Caco-2 (cell line): ENCODE data around the gene TSN. TPM values are rescaled to one million over a fixed set of nuclear protein-coding genes. Genes with fewer than 3 reads are reported as not detected.

Experiments
- BruUV-seq: library from RNA; stranded (reverse); fragments of 400-500 nt; replicated peaks from 2 replicates; lab custom pipeline; 2021; lab: Mats Ljungman, UMichigan
- CTCF ChIA-PET: fragments of 300-600 bp; sonication (Branson Sonifier 250); formaldehyde crosslinking; loops from one replicate; lab custom pipeline; 2022; ENCODE audit warnings: antibody characterized with exemption; lab: Charles Lee
- POLR2A ChIA-PET: fragments of 300-600 bp; sonication (Branson Sonifier 250); formaldehyde crosslinking; loops from one replicate; lab custom pipeline; 2022; ENCODE audit warnings: antibody characterized with exemption; lab: Charles Lee
- DNase-seq, 2 experiments: peaks; one replicate each; pipeline versions ENCODE4 v3.0.0 to v3.0.0-alpha.2; 2020 to 2022
- H3K27me3 ChIP-seq: replicated peaks from 2 replicates; pipeline ENCODE4 v1.6.0; 2011; ENCODE audit warnings: low read length; ENCODE audit not compliant: control insufficient read depth, insufficient read depth
- H3K36me3 ChIP-seq: 2 replicates; pipeline ENCODE4 v1.5.1; 2011; ENCODE audit warnings: low read length; ENCODE audit not compliant: control insufficient read depth, insufficient read depth
- H3K4me1 ChIP-seq: fragments of 250-450 bp; sonication (Bioruptor Pico); 2 replicates; pipeline ENCODE4 v1.5.1; 2020; ENCODE audit warnings: mild to moderate bottlenecking
- H3K4me3 ChIP-seq: 2 replicates; pipeline ENCODE4 v1.5.1; 2011; ENCODE audit warnings: low read depth, mild to moderate bottlenecking, control low read depth, low read length
- H3K9me3 ChIP-seq: fragments of 250-450 bp; sonication (Bioruptor Pico); 2 replicates; pipeline ENCODE4 v1.5.1; 2020; ENCODE audit warnings: mild to moderate bottlenecking, moderate library complexity
- H3K27ac Mint-ChIP-seq: one replicate; pipeline ENCODE4 v1.8.0; 2022; ENCODE audit warnings: mixed read lengths; ENCODE audit not compliant: unreplicated experiment
- H3K27me3 Mint-ChIP-seq: one replicate; pipeline ENCODE4 v1.8.0; 2022; ENCODE audit warnings: mixed read lengths; ENCODE audit not compliant: insufficient read depth, unreplicated experiment
- H3K36me3 Mint-ChIP-seq: one replicate; pipeline ENCODE4 v1.8.0; 2022; ENCODE audit warnings: mild to moderate bottlenecking, mixed read lengths; ENCODE audit not compliant: insufficient read depth, unreplicated experiment
- H3K4me1 Mint-ChIP-seq: one replicate; pipeline ENCODE4 v1.8.0; 2022; ENCODE audit warnings: low read depth, mixed read lengths; ENCODE audit not compliant: unreplicated experiment
- H3K4me3 Mint-ChIP-seq: one replicate; pipeline ENCODE4 v1.8.0; 2022; ENCODE audit warnings: mild to moderate bottlenecking, moderate library complexity, mixed read lengths; ENCODE audit not compliant: unreplicated experiment
- H3K9me3 Mint-ChIP-seq: one replicate; pipeline ENCODE4 v1.8.0; 2022; ENCODE audit warnings: mixed read lengths; ENCODE audit not compliant: unreplicated experiment
- CTCF ChIP-seq, 2 experiments: fragments of 200-600 bp in 1 of 2; IDR thresholded peaks; 1 replicate in 1 of 2; 2 replicates in 1 of 2; pipeline versions ENCODE4 v1.5.1 to v1.8.0; 2011 to 2022; ENCODE audit warnings: antibody characterized with exemption in 1 of 2, control low read depth in 1 of 2, inconsistent platforms in 1 of 2, low read depth in 1 of 2, low read length in 1 of 2, mild to moderate bottlenecking in 1 of 2, moderate library complexity in 1 of 2; ENCODE audit not compliant: insufficient read depth in 1 of 2, severe bottlenecking in 1 of 2, unreplicated experiment in 1 of 2
- intact Hi-C: fragments of 100-400 bp; cut with micrococcal nuclease; formaldehyde crosslinking; loops from one replicate; pipeline ENCODE4 v1.10.0; 2022; ENCODE audit not compliant: unreplicated experiment
- total RNA-seq: library from RNA; stranded (reverse); gene quantifications from 2 replicates; pipeline ENCODE4 v1.2.3, GENCODE V29; 2022

TSN gene
- total RNA-seq, 1 experiment from 2014 or later: 125 TPM

GRCh38 chr2:121736140-121736461, 19.4 kb upstream of the TSN start:
- H3K27ac Mint-ChIP-seq: peak overlapping the region; percentile 96
- H3K4me3 ChIP-seq: peak overlapping the region; percentile 82
- no peaks in the 10 kb centered on the region for H3K9me3 Mint-ChIP-seq
- H3K36me3 Mint-ChIP-seq: peaks cover 54% of the 10 kb centered on the region
- peaks cover 15% of the 10 kb centered on the region for H3K4me1 Mint-ChIP-seq
- H3K4me3 Mint-ChIP-seq: peak overlapping the region; percentile 98
- CTCF ChIA-PET: interaction anchor here (0.6 to 2.4 kb wide), 6 partner anchors 43 to 490 kb away, joined by 3 to 10 read pairs (median 6); no protein-coding TSS in a partner anchor
- no peaks in the 10 kb centered on the region for H3K27me3 Mint-ChIP-seq
- BruUV-seq: no TSS peak
- intact Hi-C loops: loop anchor here (1.0 to 5.0 kb wide), 3 partner anchors 19 to 205 kb away; partner anchors contain the start of gene TSN
- TF ChIP-seq CTCF (IDR thresholded peaks at IDR 0.05; ENCODE audit: insufficient read depth in 1 of 2, low read depth in 1 of 2, low read length in 1 of 2, severe bottlenecking in 1 of 2, unreplicated experiment in 1 of 2): no peak
- H3K4me1 ChIP-seq: peaks cover 14% of the 10 kb centered on the region
- H3K27me3 ChIP-seq: no peaks in the 10 kb centered on the region
- no peak for DNase-seq
- POLR2A ChIA-PET: interaction anchor here (0.6 to 2.4 kb wide), 8 partner anchors 20 to 662 kb away, joined by 3 to 22 read pairs (median 8); partner anchors contain the start of genes RNU4ATAC and TSN
- peaks cover 3% of the 10 kb centered on the region; the same call in 1 of the 2 replicates for H3K36me3 ChIP-seq
- no peaks in the 10 kb centered on the region for H3K9me3 ChIP-seq

GRCh38 chr2:121736462-121737336, 18.8 kb upstream of the TSN start, which contains the start of gene NIFK:
Gene NIFK (minus strand): TSS chr2:121736875. CDS start chr2:121736850, 25 bp downstream.
- peaks cover 15% of the 10 kb centered on the region for H3K4me1 Mint-ChIP-seq
- Histone ChIP-seq H3K4me3 (peak within 1 kb of the TSS; percentile 82), H3K4me1 (peaks cover 14% of the 10 kb centered on the region), H3K27me3 (no peaks in the 10 kb centered on the region), H3K36me3 (no peaks in the 10 kb centered on the region), H3K9me3 (no peaks in the 10 kb centered on the region)
- no peaks in the 10 kb centered on the region for H3K27me3 Mint-ChIP-seq
- peaks cover 48% of the 10 kb centered on the region for H3K36me3 Mint-ChIP-seq
- H3K27ac Mint-ChIP-seq: peak within 1 kb of the TSS; percentile 96
- no TSS peak for BruUV-seq
- intact Hi-C loops: loop anchor here (1.0 to 5.0 kb wide), 3 partner anchors 19 to 205 kb away; partner anchors contain the start of gene TSN
- peak; percentile 99 to 100 for DNase-seq
- no peak for TF ChIP-seq CTCF (IDR thresholded peaks at IDR 0.05; ENCODE audit: insufficient read depth in 1 of 2, low read depth in 1 of 2, low read length in 1 of 2, severe bottlenecking in 1 of 2, unreplicated experiment in 1 of 2)
- peak within 1 kb of the TSS; percentile 98 for H3K4me3 Mint-ChIP-seq
- CTCF ChIA-PET: interaction anchor here (0.6 to 2.4 kb wide), 8 partner anchors 29 to 491 kb away, joined by 3 to 10 read pairs (median 5); no protein-coding TSS in a partner anchor
- POLR2A ChIA-PET: interaction anchor here (0.6 to 2.4 kb wide), 11 partner anchors 19 to 663 kb away, joined by 3 to 22 read pairs (median 5); partner anchors contain the start of genes RNU4ATAC and TSN
- H3K9me3 Mint-ChIP-seq: no peaks in the 10 kb centered on the region

- no peak for DNase-seq
- peaks cover 5% of the 10 kb centered on the region for H3K4me1 ChIP-seq
- no peaks in the 10 kb centered on the region for H3K9me3 Mint-ChIP-seq
- H3K27me3 Mint-ChIP-seq: no peaks in the 10 kb centered on the region
- H3K27ac Mint-ChIP-seq: no peak overlapping the region
- H3K9me3 ChIP-seq: no peaks in the 10 kb centered on the region
- ChIA-PET CTCF (no interaction called here), POLR2A (no interaction called here)
- H3K36me3 ChIP-seq: no peaks in the 10 kb centered on the region
- H3K27me3 ChIP-seq: no peaks in the 10 kb centered on the region
- no TSS peak for BruUV-seq
- no peak overlapping the region for H3K4me3 ChIP-seq
- no peak for TF ChIP-seq CTCF (IDR thresholded peaks at IDR 0.05; ENCODE audit: insufficient read depth in 1 of 2, low read depth in 1 of 2, low read length in 1 of 2, severe bottlenecking in 1 of 2, unreplicated experiment in 1 of 2)
- H3K4me3 Mint-ChIP-seq: no peak overlapping the region
- peaks cover 7% of the 10 kb centered on the region for H3K4me1 Mint-ChIP-seq
- peaks cover 13% of the 10 kb centered on the region for H3K36me3 Mint-ChIP-seq
- intact Hi-C loops: no loop called here
Observed at GRCh38 chr2:121740973-121741372, 14.5 kb upstream of the TSN start.
